D721Med (cell line): Measurements from ENCODE around the gene PI4KA.

Experiments
- DNase-seq: peaks from one replicate; pipeline ENCODE4 v3.0.0; 2011; ENCODE audit warnings: low spot score; ENCODE audit not compliant: insufficient read length
- FAIRE-seq: peaks from 2 replicates; lab custom pipeline; 2011; peaks lifted over from hg19 to GRCh38; lab: Jason Lieb, UNC
- CTCF ChIP-seq: IDR thresholded peaks from 2 replicates; pipeline ENCODE4 v1.5.1; 2012; ENCODE audit warnings: mild to moderate bottlenecking, control low read depth; ENCODE audit not compliant: insufficient read depth; ENCODE audit errors: missing control alignments

PI4KA gene

GRCh38 chr22:20885017-20885556 is 26.5 kb upstream of the PI4KA start:
- DNase-seq (no peak), FAIRE-seq (no peak)
- TF ChIP-seq CTCF = no peak

GRCh38 chr22:20884454-20884853 is 25.8 kb upstream of the PI4KA start:
- FAIRE-seq = no peak
- TF ChIP-seq CTCF = no peak

GRCh38 chr22:20882855-20883254 is 24.2 kb upstream of the PI4KA start:
- DNase-seq (no peak), FAIRE-seq (no peak)
- TF ChIP-seq CTCF = no peak

More at GRCh38 chr22:20884454-20884853, 25.8 kb upstream of the PI4KA start:
- DNase-seq = no peak

- FAIRE-seq (no peak), DNase-seq (no peak)
- no peak for TF ChIP-seq CTCF
Measured at GRCh38 chr22:20881869-20882815, 23.5 kb upstream of the PI4KA start.

GRCh38 chr22:20881231-20881630 is 22.6 kb upstream of the PI4KA start:
- no peak for TF ChIP-seq CTCF
- FAIRE-seq = no peak
- no peak for DNase-seq

GRCh38 chr22:20877715-20878114 is 19.1 kb upstream of the PI4KA start:
- no peak for TF ChIP-seq CTCF
- no peak for FAIRE-seq
- no peak for DNase-seq

- no peak for DNase-seq
- no peak for FAIRE-seq
- TF ChIP-seq CTCF = no peak
Measured at GRCh38 chr22:20875296-20875695, 16.7 kb upstream of the PI4KA start.
